Adipose tissue (tissue), 3 donors: ENCODE results near the gene PLEKHH3. TPM values are rescaled to one million over a fixed set of nuclear protein-coding genes. Genes with fewer than 3 reads are reported as not detected.

Experiments
- H3K27ac ChIP-seq: one replicate; pipeline ENCODE4 v1.5.1; 2013; ENCODE audit warnings: low read depth, low read length
- WGBS, 3 donors: extraction: QIAGEN DNeasy Blood & Tissue Kit; methylation state at CpG; one replicate each; pipeline ENCODE4 v1.1.7; 2013; 5-methylcytosine and 5-hydroxymethylcytosine counted together
- polyA plus RNA-seq, 3 donors: library from polyadenylated mRNA; stranded (reverse); fragments of 200-250 nt; gene quantifications; one replicate each; pipeline ENCODE4 v1.2.3, GENCODE V29; 2013
- donor health status: healthy with polysubstance abuse.
- donor health status: Bipolar disorder and iron deficiency.
- donor health status: healthy.

Gene PLEKHH3, protein sequence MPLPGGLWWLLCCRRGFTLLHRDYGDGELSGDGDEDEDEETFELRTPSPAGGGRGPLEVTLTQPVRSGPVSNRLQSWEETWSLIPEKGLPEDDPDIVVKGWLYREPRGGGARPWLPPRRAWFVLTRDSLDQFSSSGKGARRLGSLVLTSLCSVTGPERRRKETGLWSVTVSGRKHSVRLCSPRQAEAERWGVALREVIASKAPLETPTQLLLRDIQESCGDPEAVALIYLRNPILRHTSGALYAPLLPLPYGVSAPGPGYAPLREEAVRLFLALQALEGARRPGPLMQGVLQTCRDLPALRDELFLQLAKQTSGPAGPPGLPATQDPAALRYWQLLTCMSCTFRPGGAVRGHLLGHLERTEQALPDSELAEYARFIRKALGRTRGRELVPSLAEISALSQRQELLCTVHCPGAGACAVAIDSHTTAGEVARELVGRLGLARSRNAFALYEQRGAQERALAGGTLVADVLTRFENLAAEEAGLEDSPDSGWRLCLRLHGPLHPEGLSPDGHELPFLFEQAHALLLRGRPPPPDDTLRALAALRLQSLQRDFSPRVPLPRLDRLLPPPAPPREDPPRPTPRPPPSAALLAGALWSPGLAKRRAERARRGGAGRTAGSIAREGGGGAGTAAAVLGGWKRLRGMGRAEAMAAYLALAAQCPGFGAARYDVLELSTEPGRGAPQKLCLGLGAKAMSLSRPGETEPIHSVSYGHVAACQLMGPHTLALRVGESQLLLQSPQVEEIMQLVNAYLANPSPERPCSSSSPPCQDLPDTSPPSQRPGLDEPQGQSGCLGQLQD
- 10 to 100 TPM; 30.4 to 67.4 (median 30.9) TPM for polyA plus RNA-seq

DNA sequence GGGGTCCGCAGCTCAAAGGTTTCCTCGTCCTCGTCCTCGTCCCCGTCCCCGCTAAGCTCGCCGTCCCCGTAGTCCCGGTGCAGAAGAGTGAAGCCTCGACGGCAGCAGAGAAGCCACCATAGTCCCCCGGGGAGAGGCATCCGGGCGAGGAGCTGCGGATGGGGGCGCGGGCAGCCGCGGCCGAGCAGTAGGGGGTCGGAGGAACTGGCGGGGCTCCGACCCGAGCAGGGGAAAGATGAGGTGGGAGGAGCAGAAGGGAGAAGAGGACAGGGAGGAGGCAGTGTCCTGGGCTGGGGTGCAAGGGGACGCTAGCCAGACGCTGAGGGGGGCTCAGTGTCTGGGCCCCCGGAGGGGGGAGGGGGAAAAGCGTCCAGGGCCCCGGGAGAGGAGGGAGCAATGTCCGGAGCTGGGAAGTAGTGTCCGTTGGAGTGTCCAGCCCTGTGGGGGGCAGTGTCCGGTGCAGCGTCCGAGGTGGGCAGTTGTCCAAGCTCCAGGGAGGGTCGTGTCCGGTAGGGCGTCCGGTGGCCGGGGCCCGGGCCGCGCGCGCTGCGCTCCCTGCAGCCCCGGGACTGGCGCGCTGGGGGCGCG lies at the start of gene PLEKHH3:
PLEKHH3 (minus strand) TSS at position 571 of the 588 bp plus-strand sequence; CDS start at position 140, 431 bp downstream.
- peak within 1 kb of the TSS; percentile 31 for H3K27ac ChIP-seq
- 0 to 1% (median 1%) methylated on average over 40 to 51 of the region's 51 CpGs for WGBS, 3 donors

DNA sequence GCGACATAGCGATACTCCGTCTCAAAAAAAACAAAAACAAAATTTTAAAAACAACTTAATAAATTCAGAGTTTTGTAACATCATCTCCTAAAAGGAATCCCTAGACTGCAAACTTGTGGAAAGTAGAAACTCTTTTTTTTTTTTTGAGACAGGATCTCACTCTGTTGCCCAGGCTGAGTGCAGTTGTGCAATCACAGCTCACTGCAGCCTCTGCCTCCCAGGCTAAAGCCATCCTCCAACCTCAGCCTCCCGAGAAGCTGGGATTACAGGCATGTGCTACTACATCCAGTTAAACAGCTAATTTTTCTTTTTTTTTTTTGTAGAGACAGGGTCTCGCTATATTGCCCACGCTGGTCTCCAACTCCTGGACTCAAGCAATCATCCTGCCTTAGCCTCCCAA lies 48.3 kb upstream of the PLEKHH3 start:
- WGBS, 3 donors: 95 to 99% (median 98%) methylated on average over 6 of the region's 6 CpGs
- H3K27ac ChIP-seq: no peak overlapping the region

DNA sequence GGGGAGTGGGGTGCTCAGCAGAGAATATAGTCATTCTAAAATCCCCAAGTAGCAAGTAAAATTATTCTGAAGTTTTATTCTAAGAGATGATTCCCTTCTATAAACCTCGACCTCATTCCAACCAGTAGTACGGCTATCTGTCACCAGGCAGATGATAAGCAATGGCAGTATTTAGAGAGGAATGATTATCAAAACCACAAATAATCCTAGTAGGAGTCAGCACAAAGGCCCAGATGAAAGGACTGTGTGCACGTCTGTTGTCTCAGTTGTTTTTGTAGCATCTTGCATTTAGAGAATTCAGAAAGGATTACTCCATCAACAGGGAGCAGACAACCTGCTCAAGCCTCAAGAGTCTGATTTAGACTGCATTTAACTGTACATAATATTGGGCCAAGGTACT lies 46.8 kb upstream of the PLEKHH3 start:
- H3K27ac ChIP-seq: no peak overlapping the region
- WGBS, 3 donors: 76 to 86% (median 86%) methylated on average over 3 of the region's 3 CpGs

DNA sequence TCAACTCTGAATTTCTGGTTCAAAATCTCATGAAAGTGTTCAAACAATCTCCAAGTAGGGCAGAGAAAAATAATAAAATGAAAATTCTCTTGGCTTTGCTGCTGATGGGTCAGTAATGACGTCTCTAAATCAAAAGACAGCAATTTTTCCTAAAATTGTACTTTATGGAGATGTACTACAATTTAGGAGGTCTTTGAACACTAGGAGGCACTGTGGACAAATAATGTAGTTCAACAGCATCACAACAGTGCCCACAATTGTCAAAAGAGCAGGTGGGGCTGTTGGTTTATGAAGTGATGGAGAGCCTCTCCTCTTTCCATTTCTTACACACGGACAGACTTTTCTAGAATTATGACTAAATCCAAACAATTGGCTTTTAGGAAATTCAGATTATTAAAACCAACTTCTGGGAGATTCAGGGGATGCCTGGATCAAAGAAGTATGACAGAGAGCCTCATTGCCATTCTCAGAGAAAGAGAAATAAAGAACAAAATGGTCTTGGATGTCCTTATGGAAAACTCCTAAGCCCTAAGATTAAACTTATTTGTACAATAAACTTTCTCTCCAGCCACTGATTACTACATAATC lies 44.3 kb upstream of the PLEKHH3 start:
- H3K27ac ChIP-seq: no peak overlapping the region
- 4 to 11% (median 10%) methylated on average over 2 of the region's 2 CpGs for WGBS, 3 donors

DNA sequence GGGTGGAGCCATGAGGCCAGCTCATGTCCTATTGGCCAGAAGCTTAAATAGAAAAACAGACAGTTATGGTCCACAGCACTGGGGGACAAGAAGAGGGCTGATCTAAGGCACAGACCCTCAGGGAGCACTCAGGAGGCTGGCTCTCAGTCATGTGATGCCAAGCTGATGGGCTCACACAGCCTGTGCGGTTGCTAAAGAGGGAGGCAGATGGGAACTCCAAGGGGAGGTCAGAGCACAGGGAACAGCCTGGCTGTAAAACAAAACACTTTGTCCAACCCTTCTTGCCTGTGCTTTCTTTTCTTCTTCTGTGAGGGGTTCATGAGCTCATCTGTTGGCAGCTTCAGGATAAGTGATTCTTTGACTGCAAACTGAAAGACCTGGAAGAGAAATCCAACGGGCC lies 32.8 kb upstream of the PLEKHH3 start:
- 59 to 77% (median 67%) methylated on average over 2 of the region's 2 CpGs for WGBS, 3 donors
- no peak overlapping the region for H3K27ac ChIP-seq

DNA sequence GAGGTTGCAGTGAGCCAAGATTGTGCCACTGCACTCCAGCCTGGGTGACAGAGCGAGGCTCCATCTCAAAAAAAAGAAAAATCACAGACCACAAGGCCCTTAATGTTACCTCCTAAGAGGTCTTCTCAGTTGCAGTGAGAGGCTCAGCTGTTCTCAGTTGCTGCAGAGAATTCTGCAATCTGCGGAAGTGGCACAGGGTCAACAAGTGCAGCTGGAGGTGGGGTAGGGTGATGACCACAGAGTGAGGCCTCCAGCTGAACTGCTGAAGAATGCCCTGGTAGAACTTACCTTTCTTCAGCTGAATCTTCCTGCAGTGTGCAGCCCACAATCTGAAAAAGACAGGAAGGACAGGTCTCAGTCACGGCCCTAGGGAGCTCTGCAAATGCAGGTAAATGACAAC lies 31.8 kb upstream of the PLEKHH3 start:
- 88 to 99% (median 96%) methylated on average over 3 of the region's 3 CpGs for WGBS, 3 donors
- no peak overlapping the region for H3K27ac ChIP-seq

DNA sequence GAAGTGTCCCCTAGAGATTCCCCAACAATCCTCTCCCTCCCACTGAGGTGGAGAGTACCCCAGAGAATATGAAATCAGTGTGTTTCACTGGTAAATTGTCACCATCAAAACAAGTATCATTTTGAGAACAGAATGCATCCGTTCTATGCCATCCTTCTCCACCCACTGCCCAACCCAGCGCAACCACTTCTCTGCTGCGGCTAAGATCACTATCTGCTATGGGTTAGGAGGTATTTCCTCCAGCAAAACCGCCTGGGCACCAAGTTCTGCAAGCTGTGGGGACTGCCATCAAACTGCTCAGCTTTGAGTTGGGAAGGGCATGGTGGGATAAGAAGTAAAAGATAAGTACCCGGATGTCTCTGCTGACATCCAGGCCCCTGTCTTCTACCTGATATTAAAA lies 29.9 kb upstream of the PLEKHH3 start:
- WGBS, 3 donors: 60 to 84% (median 76%) methylated on average over 5 of the region's 5 CpGs
- H3K27ac ChIP-seq: no peak overlapping the region

DNA sequence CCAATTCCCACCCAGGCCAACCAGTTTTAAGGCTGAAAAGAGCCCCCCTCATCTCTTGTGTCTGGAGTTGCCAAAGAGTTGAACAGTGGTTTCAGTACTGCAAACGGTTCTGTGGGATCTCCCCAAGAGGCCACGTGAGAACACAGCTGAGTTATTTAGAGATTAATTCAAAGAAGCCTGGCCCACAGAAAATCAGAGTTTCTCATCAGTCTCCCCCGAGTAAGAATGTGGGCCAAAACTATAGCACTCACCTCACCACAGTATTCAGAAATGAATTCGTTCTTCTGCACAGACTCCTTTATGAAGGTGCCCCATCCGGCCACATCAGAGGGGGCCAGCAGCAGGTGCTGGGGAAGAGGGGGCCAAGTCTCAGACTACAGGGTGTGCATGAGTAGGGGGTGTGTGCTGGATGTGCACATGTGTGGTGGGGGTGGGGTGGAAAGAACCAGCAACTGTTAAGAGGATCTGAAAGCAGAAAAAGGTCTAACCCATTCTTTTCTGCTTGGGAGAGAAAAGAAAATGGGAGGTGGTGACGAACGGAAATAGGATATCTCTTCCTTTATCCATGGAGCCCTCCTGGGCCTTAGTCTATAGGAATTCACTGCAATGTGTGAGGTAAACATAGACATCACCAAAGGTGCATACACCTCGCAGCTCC lies 28.2 kb upstream of the PLEKHH3 start:
- 84 to 86% (median 85%) methylated on average over 8 of the region's 8 CpGs for WGBS, 3 donors
- H3K27ac ChIP-seq: no peak overlapping the region

DNA sequence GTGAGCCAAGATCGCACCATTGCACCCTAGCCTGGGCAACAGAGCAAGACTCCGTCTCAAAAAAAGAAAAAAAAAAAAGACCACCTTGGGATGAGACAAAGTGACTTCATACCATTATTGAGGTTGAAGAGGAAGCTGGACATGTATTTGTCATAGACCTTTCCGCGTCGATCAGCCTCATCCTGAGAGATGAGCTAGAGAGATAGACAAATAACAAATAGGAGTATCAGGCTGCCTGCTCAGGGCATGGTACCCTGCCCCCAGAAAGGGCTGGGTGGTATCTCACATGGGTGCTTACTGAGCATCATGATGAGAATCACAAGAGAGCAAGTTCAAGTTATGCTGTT lies 27.7 kb upstream of the PLEKHH3 start:
- H3K27ac ChIP-seq: no peak overlapping the region
- WGBS, 3 donors: 91 to 96% (median 94%) methylated on average over 5 of the region's 5 CpGs

DNA sequence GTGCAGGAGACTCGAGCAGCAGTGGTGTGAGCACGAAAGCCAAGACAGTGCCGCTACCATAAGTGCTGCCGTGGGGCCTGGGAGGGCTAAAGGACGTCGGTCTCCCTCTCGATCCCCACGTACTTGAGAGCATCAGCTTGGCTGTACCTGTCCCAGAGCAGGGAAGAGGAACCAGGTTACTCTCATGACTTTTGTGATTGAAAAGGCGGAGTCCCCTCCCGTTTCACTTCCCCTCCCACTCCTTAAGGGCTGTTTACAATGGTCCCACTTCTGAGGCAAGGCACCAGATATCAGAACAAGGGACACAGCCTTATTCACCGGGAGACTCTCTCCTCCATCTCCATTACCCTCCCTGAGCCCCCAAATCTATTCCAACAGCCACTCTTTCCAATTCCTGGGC lies 25.7 kb upstream of the PLEKHH3 start:
- 87 to 92% (median 88%) methylated on average over 11 of the region's 11 CpGs for WGBS, 3 donors
- no peak overlapping the region for H3K27ac ChIP-seq

DNA sequence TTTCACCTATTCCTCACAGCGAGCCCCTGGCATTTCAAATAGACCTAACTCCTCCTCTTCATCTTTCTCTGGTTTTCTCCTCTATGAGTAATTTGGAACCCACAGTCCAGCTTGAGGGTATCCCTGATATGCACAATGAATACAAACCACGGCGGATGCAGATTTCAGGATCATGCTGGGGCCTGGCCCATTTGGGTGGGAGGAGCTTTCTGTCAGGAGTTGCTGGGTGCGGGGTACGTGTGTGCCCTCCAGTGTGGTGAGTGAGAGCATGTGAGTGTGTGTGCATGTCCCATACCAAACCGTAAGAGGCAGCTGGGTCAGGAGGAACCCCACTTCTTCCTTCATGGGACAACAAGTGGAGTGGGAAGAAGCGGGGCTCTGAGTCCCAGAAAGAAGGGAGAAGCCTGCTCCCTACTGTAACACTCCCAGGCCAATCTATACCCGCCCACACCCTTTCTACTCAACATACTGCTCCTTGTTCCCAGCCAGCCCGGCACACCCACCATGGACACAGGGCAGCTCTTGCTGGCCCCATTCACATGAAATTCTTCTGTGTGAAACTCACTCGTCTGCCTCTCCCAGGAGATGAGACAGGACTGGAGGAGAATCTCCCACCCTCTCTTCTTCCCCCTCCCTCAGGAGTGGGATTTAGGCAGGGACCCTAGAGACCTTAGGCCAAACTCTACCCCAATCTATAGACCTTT lies 23.9 kb upstream of the PLEKHH3 start:
- H3K27ac ChIP-seq: no peak overlapping the region
- 76 to 83% (median 83%) methylated on average over 10 of the region's 10 CpGs for whole genome bisulfite sequencing, 3 donors

DNA sequence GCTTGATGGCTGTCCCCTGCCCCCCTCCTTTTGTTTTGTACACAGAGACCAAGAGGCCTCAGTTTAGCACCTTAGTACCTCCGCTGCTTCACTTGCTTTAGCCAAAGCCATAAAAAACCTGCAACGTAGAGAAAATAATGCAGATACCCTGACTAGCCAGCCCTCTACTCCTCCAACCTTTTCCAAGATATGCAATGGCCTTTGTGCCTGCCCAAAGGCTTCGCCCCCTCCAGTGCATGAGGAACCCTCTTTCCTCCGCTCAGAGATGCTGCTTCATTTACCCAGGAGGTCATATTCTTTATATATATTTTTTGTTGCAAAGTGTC lies 22.6 kb upstream of the PLEKHH3 start:
- 85 to 92% (median 86%) methylated on average over 4 of the region's 4 CpGs for WGBS, 3 donors
- no peak overlapping the region for H3K27ac ChIP-seq

DNA sequence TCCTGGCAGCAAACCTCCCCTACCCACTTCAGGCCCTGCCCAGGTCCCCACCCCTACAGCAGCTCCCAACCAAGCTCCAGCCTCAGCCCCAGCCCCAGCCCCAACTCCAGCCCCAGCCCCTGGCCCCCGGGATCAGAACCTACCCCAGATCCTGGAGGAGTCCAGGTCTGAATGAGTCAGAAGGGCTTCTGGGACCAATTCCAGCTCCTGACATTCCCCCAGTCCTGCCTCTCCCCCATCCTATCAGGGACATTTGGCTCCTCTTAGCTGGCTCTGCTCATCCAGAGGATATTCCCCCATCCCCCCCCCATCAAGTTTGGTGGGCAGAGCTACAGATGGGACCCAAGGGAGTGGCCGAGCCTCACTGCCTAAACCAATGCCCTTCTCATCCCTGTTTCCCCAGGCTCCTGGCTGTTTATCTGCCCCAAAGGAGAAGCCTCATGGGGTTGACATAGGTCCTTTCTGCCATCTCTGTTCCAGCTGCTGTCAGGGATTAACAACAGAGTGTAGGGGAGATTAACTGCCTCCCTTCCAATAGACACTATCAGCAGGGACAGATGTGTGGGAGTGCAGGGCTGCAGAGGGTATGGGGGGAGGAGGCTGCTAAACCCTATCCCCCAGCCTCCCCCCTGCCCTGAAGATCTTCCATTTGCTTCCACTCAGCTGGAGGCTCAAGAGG lies 22.1 kb upstream of the PLEKHH3 start:
- H3K27ac ChIP-seq: no peak overlapping the region
- WGBS, 3 donors: 41 to 60% (median 46%) methylated on average over 2 of the region's 2 CpGs

DNA sequence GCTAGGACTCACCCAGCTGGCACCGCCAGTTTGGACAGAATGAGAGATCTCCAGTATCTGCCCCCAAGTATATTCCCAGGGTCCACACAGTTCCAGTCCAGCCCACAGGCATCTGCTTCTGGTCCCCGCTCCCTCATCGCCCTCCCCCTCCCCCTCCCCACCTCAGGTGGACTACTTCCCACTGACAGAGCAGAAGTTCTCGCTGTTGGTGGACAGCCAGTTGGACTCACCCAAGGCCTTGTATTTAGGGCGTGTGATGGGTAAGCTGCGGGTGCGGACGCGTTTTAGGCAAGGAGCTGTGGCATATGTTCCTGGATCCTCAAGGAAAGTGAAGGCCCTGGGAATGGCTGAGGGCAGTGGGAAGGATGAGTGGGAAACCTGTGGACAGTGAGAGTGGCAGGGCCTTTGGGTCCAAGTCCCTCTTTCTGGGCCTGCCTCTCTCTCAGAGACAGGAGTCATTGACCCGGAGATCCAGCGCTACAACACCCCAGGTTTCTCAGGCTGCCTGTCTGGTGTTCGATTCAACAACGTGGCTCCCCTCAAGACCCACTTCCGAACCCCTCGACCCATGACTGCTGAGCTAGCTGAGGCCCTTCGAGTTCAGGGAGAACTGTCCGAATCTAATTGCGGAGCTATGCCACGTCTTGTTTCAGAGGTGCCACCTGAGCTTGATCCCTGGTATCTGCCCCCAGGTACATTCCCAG lies 20.5 kb upstream of the PLEKHH3 start:
- no peak overlapping the region for H3K27ac ChIP-seq
- WGBS, 3 donors: 91 to 94% (median 94%) methylated on average over 19 of the region's 19 CpGs

DNA sequence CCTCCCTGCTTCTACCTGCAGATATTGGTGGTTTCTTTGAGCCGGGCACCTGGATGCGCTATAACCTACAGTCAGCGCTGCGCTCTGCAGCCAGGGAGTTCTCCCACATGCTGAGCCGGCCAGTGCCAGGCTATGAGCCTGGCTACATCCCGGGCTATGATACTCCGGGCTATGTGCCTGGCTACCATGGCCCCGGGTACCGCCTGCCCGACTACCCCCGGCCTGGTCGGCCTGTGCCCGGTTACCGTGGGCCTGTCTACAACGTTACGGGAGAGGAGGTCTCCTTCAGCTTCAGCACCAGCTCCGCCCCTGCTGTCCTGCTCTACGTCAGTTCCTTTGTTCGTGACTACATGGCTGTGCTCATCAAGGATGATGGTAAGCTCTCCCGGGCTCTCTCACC lies 18.7 kb upstream of the PLEKHH3 start:
- WGBS, 3 donors: 90 to 92% (median 91%) methylated on average over 20 of the region's 20 CpGs
- H3K27ac ChIP-seq: no peak overlapping the region

DNA sequence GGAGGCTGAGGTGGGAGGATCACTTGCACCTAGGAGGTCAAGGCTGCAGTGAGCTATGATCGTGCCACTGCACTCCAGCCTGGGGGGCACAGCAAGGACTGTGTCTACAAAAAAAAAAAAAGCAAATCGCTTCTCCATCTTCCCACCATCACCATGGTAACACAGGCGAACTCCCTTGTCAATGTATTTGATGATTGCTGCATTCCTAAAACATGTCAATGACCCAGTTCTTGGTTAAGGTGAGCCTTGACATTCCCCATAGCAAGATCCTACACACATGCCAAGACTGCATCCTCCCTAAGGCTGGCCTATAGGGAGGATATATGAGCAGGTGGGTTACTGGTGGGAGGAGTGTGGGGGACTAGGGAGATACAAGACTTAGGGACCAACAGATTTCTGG lies 17.7 kb upstream of the PLEKHH3 start:
- WGBS, 3 donors: 87 to 90% (median 89%) methylated on average over 3 of the region's 3 CpGs
- no peak overlapping the region for H3K27ac ChIP-seq

DNA sequence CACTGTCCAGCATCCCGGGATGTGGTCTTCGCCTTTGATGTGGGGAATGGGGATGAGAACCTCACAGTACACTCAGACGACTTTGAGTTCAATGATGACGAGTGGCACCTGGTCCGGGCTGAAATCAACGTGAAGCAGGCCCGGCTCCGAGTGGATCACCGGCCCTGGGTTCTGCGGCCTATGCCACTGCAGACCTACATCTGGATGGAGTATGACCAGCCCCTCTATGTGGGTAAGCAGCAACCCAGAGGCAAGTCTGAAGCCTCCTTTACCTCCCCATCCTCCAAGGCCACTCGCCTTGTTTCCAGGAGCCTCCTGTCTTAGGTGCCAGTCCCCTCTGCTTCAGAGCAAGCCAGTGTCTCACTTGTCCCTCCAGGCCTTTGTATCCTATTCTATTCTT lies 15.7 kb upstream of the PLEKHH3 start:
- WGBS, 3 donors: 86 to 89% (median 88%) methylated on average over 11 of the region's 11 CpGs

More for the DNA sequence above, 15.7 kb upstream of the PLEKHH3 start:
- no peak overlapping the region for H3K27ac ChIP-seq
